Stimulated activated CD4-positive, alpha-beta T cell treated with anti-CD3 and anti-CD28 coated beads, Interleukin-1b, Interleukin-23, amount 100 ng/mL, for 48 hours (primary cell): ENCODE measurements around the gene TESK2.
A peak's percentile ranks its signal among the peaks of the same experiment; 100 is the strongest.
"Not testable (repeated sequence)": the region's sequence is repeated elsewhere in the genome, so short reads cannot be mapped to it uniquely, and the experiment has no call there.

ENCODE experiments used
- DNase-seq: peaks from one replicate; pipeline ENCODE4 v3.0.0-alpha.2; 2020

Gene TESK2

DNA sequence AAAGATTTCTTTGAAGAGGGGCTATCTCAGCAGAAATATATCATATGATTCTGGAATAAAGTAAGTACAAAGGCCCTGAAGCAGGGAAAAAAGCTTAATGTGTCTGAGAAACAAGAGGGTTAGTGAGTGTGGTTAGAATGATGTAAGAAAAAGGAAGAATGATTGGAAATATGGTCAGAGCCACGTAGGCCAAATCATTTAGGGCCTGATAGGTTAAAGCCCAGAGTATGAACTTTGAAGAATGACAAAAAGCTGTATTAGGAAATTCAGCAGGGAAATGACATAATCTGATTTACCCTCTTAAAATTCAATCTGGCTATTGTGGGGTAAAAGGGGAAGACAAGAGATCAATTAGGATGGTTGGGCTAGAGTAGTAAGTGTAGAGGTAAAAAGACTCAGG, 81.7 kb downstream of the TESK2 start:
- DNase-seq: no peak

DNA sequence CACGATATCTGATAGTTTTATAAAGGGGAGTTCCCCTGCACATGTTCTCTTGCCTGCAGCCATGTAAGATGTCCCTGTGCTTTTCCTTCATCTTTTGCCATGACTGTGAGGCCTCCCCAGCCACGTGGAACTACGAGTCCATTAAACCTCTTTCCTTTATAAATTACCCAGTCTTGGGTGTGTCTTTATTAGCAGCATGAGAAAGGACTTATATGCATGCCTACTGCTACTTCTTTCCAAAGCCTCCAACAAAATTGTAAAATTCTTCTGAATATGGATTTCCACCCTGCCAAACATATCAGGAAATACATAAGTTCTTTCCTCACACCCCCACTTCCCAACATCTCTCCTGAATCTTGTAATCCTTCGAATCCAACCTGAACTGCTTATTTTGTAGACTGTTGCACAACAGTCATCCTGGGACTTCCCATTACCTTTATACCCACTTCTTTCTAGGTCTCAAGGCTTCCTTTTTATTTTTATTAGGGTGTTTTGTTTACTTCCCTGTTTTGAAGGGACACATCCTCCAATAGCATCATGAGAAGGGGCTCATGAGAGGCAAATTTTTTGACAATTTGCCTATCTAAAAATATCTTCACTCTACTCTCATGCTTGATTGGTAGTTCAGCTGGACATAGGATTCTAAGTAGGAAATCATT, 83.2 kb downstream of the TESK2 start:
- no peak for DNase-seq

DNA sequence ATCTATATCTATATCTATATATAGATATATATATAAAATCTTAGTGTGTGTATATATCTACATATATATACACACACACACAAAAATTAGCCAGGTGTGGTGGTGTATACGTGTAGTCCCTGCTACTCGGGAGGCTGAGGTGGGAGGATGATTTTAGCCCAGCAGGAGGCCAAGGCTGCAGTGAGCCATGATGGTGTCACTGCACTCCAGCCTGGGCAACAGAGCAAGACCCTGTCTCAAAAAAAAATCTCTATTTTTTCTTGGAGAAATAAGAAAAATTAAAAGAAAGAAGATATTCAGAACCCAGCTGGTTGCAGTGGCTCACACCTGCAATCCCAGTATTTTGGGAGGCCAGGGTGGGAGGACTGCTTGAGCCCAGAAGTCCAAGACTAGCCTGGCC, 85.3 kb downstream of the TESK2 start:
- no peak for DNase-seq

GRCh38 chr1:45403718-45404117, 87.2 kb downstream of the TESK2 start:
- DNase-seq: no peak

DNA sequence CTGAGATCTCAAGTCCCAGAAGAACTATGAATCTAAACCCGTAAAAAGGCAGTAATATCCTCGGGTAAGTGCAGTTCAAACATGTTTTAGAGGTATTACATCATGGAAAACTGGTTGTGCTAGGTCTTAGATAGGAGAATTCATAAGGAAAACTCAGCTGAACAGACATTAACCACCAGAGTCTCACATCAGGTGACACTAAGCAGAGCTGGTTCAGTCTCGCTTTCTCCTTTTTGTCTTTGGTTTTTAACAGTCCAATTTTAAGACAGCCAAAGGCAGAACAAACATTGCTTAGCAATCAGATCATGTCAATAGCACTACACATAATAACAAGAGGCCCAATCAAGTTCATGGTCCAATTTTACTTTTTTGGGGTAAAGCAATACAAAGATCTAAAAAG, 87.7 kb downstream of the TESK2 start:
- no peak for DNase-seq

- no peak for DNase-seq
Observed at GRCh38 chr1:45401524-45401923, 89.4 kb downstream of the TESK2 start.

- DNase-seq: no peak
Observed at GRCh38 chr1:45400049-45400448, 90.9 kb downstream of the TESK2 start.

DNA sequence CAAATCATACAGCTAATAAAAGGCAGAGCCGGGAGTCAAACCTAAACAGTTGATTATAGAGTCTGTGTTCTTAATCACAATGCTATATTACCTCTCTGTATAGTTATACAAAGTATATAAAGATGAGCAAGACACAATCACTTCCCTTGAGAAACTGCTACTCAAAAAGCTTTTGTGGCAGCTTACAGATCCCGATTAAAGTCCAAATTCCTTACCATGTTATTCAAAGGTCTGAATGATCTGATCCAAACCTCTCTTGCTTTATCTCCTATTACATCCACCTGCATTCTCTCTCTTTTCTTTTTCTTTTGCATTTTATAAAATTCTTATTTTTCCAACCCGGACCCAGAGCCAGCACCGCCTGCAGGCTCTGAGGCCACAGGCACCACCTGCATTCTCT, 93.7 kb downstream of the TESK2 start:
- no peak for DNase-seq

GRCh38 chr1:45395582-45395981, 95.4 kb downstream of the TESK2 start:
- DNase-seq: no peak

DNA sequence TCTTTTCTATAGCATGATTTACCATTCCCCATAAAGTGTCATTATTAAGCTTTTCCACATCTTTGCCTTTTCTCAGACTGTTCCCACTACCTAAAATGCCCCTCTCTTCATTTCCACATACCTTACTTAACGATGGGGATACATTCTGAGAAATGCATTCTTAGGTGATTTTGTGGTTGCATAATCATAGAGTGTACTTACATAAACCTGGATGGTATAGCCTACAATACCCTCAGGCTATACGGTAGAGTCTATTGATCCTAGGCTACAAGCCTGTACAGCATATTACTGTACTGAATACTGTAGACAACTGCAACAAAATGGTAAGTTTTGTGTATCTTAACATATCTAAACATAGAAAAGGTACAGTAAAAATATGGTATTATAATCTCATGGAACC, 95.9 kb downstream of the TESK2 start:
- DNase-seq: no peak

GRCh38 chr1:45394342-45394741, 96.6 kb downstream of the TESK2 start:
- DNase-seq: no peak

- DNase-seq: peak; percentile 19
Observed at GRCh38 chr1:45393718-45394302, 97.2 kb downstream of the TESK2 start.

DNA sequence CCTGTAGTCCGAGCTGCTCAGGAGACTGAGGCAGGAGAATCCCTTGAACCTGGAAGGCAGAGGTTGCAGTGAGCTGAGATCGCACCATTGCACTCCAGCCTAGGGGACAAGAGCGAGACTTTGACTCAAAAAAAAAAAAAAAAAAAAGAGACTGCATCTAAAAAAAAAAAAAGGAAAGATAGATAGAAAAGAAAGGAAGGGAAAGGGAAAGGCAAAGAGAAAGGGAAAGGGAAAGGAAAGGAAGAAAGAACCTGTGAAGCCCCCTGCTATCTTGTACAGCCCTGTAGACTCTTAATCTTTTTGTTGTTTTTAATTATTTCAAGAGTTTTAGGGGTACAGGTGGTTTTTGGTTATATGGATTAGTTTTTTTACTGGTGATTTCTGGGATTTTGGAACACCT, 104.7 kb downstream of the TESK2 start:
- DNase-seq: no peak

- no peak for DNase-seq
Observed at GRCh38 chr1:45385302-45385701, 105.7 kb downstream of the TESK2 start.

GRCh38 chr1:45384213-45384612, 106.8 kb downstream of the TESK2 start:
- not testable (repeated sequence) for DNase-seq

- no peak for DNase-seq
Observed at GRCh38 chr1:45383191-45383590, 107.8 kb downstream of the TESK2 start.

DNA sequence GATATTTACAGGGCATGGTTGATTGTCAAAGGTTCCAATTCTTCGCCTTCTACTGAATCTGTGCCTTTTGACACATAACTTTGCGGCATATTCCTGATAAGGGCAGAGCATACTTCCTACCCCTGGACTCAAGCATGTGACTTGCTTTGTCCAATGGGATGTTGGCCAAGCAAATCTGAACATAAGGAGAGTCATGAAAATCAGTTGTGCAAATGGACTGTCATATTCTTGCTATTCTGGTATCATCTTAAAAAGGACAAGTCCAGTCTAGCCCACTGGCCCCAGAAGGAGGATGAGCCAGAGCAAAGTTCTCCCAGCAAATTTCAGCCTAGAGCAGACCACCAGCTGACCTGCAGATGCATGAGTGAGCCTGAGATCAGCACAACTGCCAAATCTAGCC, 109.7 kb downstream of the TESK2 start:
- DNase-seq: no peak

DNA sequence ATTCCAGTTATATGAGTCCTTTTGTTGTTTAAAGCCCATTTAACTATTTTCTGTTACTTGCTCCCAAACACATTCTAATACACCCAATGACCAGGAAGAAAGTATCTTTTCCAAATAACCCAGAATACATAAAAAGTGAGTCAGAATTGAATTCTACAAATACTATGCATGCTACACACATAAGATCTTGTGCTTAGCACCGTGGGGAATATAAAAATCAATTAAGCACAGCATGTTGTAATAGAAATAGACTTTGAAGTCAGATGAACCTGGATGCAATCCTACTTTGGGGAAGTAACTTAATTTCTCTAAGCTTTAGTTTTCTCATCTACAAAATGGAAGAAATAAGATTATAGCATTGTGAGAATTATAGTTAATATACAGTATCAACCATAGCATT, 110.2 kb downstream of the TESK2 start:
- no peak for DNase-seq

- no peak for DNase-seq
Observed at GRCh38 chr1:45380125-45380524, 110.8 kb downstream of the TESK2 start.

GRCh38 chr1:45379524-45379923, 111.4 kb downstream of the TESK2 start:
- DNase-seq: no peak

DNA sequence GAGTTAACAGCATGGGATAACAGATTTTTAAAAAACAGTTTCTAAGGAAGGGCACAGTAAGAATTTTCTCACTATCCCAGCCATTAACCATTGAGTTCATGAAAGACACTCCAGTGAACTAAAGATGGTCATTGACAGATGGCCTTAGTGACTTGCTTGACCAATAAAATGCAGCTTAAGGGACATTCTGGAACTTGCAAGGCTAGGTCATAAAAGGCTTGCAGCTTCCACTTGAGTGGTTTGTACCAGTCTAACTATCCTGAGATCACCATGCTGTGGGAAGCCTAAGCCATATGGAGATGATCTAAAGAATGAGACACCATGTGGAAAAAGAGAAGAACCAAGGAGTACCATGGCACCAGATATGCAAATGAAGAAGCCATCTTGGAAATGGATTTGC, 112.8 kb downstream of the TESK2 start:
- DNase-seq: no peak

GRCh38 chr1:45375104-45376090, 115.6 kb downstream of the TESK2 start:
- DNase-seq: no peak

DNA sequence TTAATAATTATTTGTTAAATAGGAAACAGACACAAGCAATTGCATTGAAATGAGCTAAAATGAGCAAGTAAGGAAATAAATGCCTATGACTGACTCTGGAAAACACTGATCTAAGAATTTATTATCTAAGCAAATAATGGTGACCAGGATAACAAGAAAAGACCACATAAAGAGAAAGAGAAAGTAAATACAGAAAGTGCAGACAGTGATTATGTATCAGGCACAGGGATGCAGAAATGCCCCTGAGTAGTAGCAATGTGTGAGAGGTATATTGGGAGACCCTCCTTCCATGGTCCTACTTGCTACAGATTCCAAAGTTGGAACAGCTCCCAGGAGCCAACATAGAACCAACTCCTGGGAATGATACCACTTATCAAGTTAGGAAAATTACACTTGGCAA, 117.4 kb downstream of the TESK2 start:
- DNase-seq: no peak

DNA sequence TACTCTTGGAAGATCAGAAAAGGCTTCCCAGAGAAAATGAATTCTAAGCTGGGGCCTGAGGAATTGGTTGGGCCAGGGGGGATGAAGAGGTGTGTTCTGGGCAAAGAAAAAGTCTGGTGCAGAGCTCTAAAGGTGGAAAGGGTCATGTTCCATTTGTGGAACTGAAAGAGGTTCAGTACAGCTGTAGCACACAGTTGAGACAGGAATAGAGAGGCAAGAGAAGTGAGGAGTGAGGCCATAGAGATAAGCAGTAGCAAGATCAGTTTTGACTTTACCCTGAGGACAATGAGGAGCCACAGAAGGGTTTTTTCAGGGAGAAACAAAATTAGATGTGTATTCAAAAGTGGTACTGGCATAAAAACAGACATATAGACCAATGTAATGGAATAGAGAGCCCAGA, 120.4 kb downstream of the TESK2 start:
- no peak for DNase-seq
